Activated CD8-positive, alpha-beta memory T cell treated with anti-CD3 and anti-CD28 coated beads for 24 hours (primary cell): ENCODE results near the gene IL22RA1.
A peak's percentile ranks its signal among the peaks of the same experiment; 100 is the strongest.

Experiments used
- DNase-seq: peaks from one replicate; pipeline ENCODE4 v3.0.0-alpha.2; 2020

IL22RA1 gene

DNA sequence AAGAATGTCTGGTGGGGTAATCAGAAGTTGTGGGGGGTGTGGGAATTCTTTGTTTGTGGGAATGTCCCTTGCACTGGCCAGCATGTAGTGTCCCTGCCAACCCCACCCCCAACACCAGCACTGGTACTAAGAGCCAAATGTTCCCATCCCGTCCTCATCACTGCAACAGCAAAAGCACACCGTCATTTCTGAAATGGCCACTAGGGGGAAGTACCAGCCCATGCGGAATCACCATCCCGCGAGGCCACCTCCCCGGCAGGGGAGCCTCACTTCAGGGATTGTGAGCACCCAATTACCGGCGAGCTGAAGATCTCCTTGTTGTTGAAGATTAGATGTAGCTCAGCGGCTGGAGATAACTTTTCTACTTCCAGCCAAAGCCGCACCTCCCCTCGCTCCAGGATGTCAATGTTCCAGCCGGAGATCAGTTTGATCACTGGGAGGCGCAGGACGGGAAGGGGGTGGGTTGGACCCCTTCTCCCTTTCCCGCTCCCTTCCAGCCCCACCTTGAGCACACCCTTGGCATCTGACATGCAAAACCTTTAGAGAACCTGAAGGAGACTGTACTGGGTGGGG lies 72.0 kb downstream of the IL22RA1 start:
- peak; percentile 86 for DNase-seq

DNA sequence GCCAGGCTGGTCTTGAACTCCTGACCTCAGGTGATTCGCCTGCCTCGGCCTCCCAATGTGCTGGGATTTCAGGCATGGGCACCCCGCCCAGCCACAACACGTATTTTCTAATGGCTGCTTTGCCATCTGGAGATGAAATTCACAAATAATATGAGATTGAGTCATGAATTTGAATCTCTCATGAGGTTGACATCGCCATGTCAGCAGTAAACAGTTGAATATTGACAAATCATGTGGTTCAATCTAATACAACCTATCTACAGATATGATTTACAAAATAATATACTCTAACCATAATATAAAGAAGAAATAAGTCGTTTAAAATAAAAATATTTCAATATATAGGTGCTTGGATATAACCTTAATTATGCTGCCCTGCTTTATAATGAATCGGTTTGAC lies 73.1 kb downstream of the IL22RA1 start:
- no peak for DNase-seq
